Measurements from ENCODE around the gene CIAO2A.
A peak's percentile ranks its signal among the peaks of the same experiment; 100 is the strongest.
"Not testable (repeated sequence)": the region's sequence is repeated elsewhere in the genome, so short reads cannot be mapped to it uniquely, and the experiment has no call there.

CIAO2A gene

DNA sequence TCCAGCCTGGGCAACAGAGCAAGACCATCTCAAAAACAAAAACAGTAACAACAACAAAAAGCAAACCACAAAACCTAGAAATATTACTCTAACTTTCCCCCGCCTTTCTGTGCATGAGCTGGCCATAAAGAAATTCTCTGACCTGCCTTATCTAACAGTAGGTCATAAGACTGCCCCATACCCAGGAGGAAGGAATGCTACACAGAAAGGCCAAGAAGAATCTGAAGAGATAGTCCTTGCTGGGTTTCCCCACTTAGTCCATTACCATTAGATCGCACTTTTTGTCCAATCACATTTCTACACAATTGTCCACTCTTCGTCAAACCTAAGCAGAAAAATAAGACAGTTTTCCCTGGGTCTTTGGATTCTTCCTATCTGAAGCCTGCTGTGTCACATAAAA is 23.5 kb downstream of the CIAO2A start:
- Mint-ChIP-seq H3K36me3 (ENCODE audit: low read depth) (peaks cover 25% of the 10 kb centered on the region), H3K4me3 (no peak overlapping the region), H3K9me3 (no peaks in the 10 kb centered on the region), H3K27ac (no peak overlapping the region), H3K4me1 (ENCODE audit: low read depth) (peaks cover 6% of the 10 kb centered on the region), H3K27me3 (no peaks in the 10 kb centered on the region)

GRCh38 chr15:64068133-64068532 is 25.5 kb downstream of the CIAO2A start:
- H3K9me3 Mint-ChIP-seq = no peaks in the 10 kb centered on the region
- H3K27me3 Mint-ChIP-seq = no peaks in the 10 kb centered on the region
- no peak overlapping the region for H3K4me3 Mint-ChIP-seq
- H3K4me1 Mint-ChIP-seq (ENCODE audit: low read depth) = peaks cover 6% of the 10 kb centered on the region
- H3K27ac Mint-ChIP-seq = no peak overlapping the region
- H3K36me3 Mint-ChIP-seq (ENCODE audit: low read depth) = peaks cover 15% of the 10 kb centered on the region

DNA sequence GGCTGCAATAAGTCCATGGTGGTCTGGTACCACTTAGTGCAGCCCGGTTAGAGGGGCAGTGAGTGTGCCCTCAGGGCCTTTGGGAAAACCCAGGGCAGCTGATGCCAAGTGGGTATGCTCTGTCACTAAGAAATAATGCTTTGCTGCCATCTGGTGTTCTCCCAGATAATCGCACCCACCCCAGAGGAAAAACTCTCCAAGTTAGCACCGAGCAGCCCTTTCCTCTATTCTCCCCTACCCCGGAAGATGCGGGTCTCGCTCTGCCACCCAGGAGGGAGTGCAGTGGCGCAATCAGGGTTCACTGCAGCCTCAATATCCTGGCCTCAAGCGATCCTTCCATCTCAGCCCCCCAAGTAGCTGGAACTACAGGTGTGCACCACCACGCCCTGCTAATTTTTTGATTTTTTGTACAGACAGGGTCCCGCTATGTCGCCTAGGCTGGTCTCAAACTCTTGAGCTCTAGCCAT is 26.0 kb downstream of the CIAO2A start:
- Mint-ChIP-seq H3K4me3 (no peak overlapping the region), H3K36me3 (ENCODE audit: low read depth) (peaks cover 11% of the 10 kb centered on the region), H3K27ac (no peak overlapping the region), H3K27me3 (no peaks in the 10 kb centered on the region), H3K9me3 (no peaks in the 10 kb centered on the region), H3K4me1 (ENCODE audit: low read depth) (peaks cover 6% of the 10 kb centered on the region)

GRCh38 chr15:64066451-64066850 is 27.2 kb downstream of the CIAO2A start:
- Mint-ChIP-seq H3K9me3 (no peaks in the 10 kb centered on the region), H3K36me3 (ENCODE audit: low read depth) (peaks cover 3% of the 10 kb centered on the region), H3K4me1 (ENCODE audit: low read depth) (peaks cover 6% of the 10 kb centered on the region), H3K27ac (no peak overlapping the region), H3K4me3 (no peak overlapping the region), H3K27me3 (no peaks in the 10 kb centered on the region)

DNA sequence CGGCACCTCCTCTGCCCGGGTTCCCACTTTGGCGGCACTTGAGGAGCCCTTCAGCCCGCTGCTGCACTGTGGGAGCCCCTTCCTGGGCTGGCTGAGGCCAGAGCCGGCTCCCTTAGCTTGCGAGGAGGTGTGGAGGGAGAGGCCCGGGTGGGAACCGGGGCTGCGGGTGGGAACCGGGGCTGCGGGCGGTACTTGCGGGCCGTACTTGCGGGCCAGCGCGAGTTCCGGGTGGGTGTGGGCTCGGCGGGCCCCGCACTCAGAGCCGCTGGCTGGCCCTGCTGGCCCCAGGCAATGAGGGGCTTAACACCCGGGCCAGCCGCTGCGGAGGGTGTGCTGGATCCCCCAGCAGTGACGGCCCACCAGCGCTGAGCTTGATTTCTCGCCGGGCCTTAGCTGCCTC is 32.9 kb downstream of the CIAO2A start:
- no peaks in the 10 kb centered on the region for H3K36me3 Mint-ChIP-seq (ENCODE audit: low read depth)
- H3K4me3 Mint-ChIP-seq = no peak overlapping the region
- H3K27me3 Mint-ChIP-seq = no peaks in the 10 kb centered on the region
- H3K4me1 Mint-ChIP-seq (ENCODE audit: low read depth) = no peaks in the 10 kb centered on the region
- no peak overlapping the region for H3K27ac Mint-ChIP-seq
- H3K9me3 Mint-ChIP-seq = no peaks in the 10 kb centered on the region

DNA sequence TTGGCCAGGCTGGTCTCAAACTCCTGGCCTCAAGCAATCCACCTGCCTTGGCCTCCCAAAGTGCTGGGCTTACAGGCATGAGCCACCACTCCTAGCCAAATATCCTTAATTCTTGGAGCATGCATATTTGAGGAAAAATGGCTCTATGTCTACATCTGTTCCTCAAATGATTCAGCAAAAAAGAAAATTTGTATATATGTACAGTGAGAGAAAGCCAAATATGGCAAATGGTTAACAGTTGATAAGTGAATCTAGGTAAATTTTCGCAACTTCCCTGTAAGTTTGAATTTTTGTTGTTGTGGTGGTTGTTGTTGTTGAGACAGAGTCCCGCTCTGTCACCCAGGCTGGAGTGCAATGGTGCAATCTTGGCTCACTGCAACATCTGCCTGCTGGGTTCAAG is 34.5 kb downstream of the CIAO2A start:
- H3K4me1 Mint-ChIP-seq (ENCODE audit: low read depth); H3K36me3 Mint-ChIP-seq (ENCODE audit: low read depth); H3K4me3 Mint-ChIP-seq; H3K27ac Mint-ChIP-seq; H3K9me3 Mint-ChIP-seq; H3K27me3 Mint-ChIP-seq: not testable (repeated sequence)

DNA sequence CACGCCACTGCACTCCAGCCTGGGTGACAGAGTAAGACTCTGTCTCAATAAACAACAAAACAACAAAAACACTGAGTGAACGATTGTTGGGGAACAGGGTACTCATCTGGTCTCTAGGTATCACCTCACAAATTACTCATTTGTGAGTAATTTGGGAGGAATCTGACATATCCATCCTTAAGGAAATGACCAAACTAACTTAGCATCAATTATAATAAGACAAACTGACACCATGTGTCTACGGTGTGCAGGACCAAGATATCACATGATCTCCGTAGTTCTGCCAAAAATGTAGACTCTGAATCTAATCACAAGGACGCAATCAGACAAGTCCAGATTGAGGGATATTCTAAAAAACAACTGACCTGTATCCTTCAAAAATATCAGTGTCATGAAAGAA is 35.4 kb downstream of the CIAO2A start:
- Mint-ChIP-seq H3K27me3 (no peaks in the 10 kb centered on the region), H3K27ac (no peak overlapping the region), H3K36me3 (ENCODE audit: low read depth) (no peaks in the 10 kb centered on the region), H3K4me1 (ENCODE audit: low read depth) (no peaks in the 10 kb centered on the region), H3K4me3 (no peak overlapping the region), H3K9me3 (no peaks in the 10 kb centered on the region)

GRCh38 chr15:64053674-64054073 is 40.0 kb downstream of the CIAO2A start:
- H3K9me3 Mint-ChIP-seq; H3K27ac Mint-ChIP-seq; H3K27me3 Mint-ChIP-seq; H3K36me3 Mint-ChIP-seq (ENCODE audit: low read depth); H3K4me1 Mint-ChIP-seq (ENCODE audit: low read depth); H3K4me3 Mint-ChIP-seq: not testable (repeated sequence)

- no peak overlapping the region for H3K27ac Mint-ChIP-seq
- H3K27me3 Mint-ChIP-seq = peaks cover 5% of the 10 kb centered on the region
- H3K4me3 Mint-ChIP-seq = no peak overlapping the region
- peaks cover 5% of the 10 kb centered on the region for H3K4me1 Mint-ChIP-seq (ENCODE audit: low read depth)
- H3K9me3 Mint-ChIP-seq = no peaks in the 10 kb centered on the region
- no peaks in the 10 kb centered on the region for H3K36me3 Mint-ChIP-seq (ENCODE audit: low read depth)
Measured at GRCh38 chr15:64052925-64053491, 40.6 kb downstream of the CIAO2A start.

- H3K36me3 Mint-ChIP-seq (ENCODE audit: low read depth) = no peaks in the 10 kb centered on the region
- H3K27ac Mint-ChIP-seq = no peak overlapping the region
- no peak overlapping the region for H3K4me3 Mint-ChIP-seq
- no peaks in the 10 kb centered on the region for H3K9me3 Mint-ChIP-seq
- H3K27me3 Mint-ChIP-seq = peaks cover 13% of the 10 kb centered on the region
- H3K4me1 Mint-ChIP-seq (ENCODE audit: low read depth) = peaks cover 8% of the 10 kb centered on the region
Measured at GRCh38 chr15:64051407-64052259, 42.0 kb downstream of the CIAO2A start.

GRCh38 chr15:64051093-64051402 is 42.6 kb downstream of the CIAO2A start:
- Mint-ChIP-seq H3K9me3 (no peaks in the 10 kb centered on the region), H3K27me3 (peaks cover 15% of the 10 kb centered on the region), H3K36me3 (ENCODE audit: low read depth) (no peaks in the 10 kb centered on the region), H3K4me3 (no peak overlapping the region), H3K27ac (no peak overlapping the region), H3K4me1 (ENCODE audit: low read depth) (peaks cover 10% of the 10 kb centered on the region)

DNA sequence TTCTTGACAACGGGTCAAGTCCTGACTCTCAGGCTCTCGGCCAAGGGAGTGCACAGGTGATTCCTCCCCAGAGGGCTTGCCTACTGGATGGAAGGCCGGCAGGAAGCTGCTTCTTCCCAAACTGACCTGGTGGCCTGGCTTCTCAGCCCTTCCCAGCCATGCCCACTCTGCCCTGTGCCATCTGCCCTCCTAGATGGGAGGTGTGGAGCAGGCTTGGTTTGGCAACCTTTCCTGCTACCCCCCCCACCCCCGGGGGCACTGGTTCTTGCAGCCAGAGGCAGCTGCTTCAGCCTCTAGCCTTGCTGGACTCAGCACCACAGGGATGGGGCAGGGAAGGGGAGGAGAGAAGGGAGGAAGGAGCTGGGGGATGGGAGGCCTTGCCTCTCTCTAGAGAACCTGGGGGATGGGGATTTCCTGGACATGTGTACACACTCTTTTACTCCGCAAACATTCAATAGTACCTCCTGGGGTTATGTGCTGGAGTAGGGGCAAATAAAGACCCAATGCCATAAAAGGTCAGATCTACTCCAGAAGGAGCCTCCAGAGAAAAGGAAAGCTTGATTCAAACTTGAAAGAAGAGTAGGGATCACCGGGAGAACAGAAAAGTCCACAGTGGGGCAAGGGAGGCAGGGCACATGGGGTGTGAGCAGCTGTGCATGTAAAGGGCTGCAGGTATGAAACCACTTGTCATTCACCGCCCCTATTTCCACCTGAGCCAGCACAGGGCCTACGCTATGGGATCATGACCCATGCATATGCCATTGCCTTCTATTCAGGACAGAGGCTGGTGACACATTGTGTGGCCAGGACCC is 43.2 kb downstream of the CIAO2A start:
- H3K4me3 Mint-ChIP-seq = no peak overlapping the region
- H3K27me3 Mint-ChIP-seq = peaks cover 15% of the 10 kb centered on the region
- no peaks in the 10 kb centered on the region for H3K36me3 Mint-ChIP-seq (ENCODE audit: low read depth)
- no peaks in the 10 kb centered on the region for H3K9me3 Mint-ChIP-seq
- H3K4me1 Mint-ChIP-seq (ENCODE audit: low read depth) = peaks cover 10% of the 10 kb centered on the region
- no peak overlapping the region for H3K27ac Mint-ChIP-seq

DNA sequence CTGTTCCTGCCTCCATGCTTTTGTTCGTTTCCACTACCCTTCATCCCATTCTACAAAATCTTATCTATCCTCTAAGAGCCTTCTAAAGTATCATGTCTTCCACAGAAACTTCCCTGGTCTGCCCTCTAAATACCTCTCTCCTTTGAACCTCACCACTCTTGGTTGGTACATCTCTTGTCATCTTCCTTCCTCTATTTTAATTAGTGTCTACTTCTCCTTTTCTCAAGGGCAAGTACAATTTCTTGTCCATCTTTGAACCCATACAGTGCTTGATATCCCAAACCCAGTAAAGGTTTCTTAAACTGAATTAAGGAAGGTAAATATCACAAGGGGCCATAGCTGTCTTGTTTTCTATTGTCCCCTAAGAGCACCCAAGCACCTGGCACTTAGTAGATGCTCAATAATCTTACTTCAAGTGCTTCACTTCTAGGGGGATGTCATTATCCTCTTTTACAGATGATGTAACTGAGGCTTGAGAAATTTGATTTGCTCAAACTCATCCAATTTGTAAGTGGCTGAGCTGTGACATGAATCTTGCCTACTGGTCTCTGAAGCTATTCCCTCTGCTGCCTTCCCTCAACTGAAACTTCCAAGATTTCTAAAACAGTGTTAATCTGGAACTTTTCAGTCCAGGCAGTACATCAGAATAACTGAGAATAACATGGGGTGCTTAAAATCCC is 44.7 kb downstream of the CIAO2A start:
- Mint-ChIP-seq H3K9me3 (no peaks in the 10 kb centered on the region), H3K27me3 (peaks cover 19% of the 10 kb centered on the region), H3K4me3 (no peak overlapping the region), H3K27ac (no peak overlapping the region), H3K4me1 (ENCODE audit: low read depth) (peaks cover 16% of the 10 kb centered on the region), H3K36me3 (ENCODE audit: low read depth) (no peaks in the 10 kb centered on the region)

DNA sequence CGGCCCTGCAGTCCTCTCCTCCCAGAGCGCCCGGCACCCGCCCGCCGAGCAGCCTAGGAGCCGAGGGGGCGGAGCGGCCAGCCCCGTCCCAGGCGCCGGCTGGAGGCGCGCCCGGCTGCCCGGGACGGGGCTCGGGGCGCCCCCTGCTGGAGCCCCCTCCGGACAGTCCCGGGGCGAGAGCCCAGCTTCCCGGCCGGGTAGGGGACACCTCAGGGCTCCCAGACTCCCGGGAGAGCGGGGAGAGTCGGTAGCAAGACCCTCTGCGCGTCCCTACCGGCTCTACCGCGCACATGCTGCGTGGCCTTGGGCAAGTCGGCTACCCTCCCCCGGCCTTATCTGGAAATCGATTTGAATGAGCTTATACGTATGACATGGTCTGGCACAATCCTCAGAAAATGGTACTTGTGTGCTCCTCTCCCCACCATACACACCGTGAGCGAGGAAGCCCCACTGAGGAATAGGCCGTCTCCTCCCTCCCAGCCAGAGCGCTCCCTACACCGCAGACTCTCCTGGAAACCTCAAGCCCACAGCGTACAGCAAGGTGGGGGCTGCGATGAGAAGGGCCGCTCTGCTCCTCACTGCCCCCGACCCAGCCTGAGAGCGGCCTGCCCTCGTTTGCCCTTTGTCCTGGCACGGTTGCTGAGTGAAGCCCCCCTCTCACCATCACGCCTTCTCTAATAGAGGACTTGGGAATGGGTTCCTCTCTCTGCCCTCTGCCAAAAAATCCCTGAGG is 47.1 kb downstream of the CIAO2A start, which contains the start of gene DAPK2:
TSS of gene DAPK2 (minus strand) at position 65 of the 733 bp plus-strand sequence. CDS start 6,224 bp downstream, outside the sequence.
- Mint-ChIP-seq H3K4me3 (peak within 1 kb of the TSS; percentile 73), H3K4me1 (ENCODE audit: low read depth) (peaks cover 16% of the 10 kb centered on the region), H3K27ac (no peak within 1 kb of the TSS), H3K27me3 (peaks cover 19% of the 10 kb centered on the region), H3K9me3 (no peaks in the 10 kb centered on the region), H3K36me3 (ENCODE audit: low read depth) (no peaks in the 10 kb centered on the region)

Data from stimulated activated naive CD8-positive, alpha-beta T cell treated with anti-CD3 and anti-CD28 coated beads, Interleukin-15, Interleukin-2, amounts not matched to agents 100 ng/mL and 50 ng/mL, for 24 hours (primary cell).